ENCODE results near the gene DIAPH3. TPM values are rescaled to one million over a fixed set of nuclear protein-coding genes. Genes with fewer than 3 reads are reported as not detected.

The DIAPH3 gene
- total and polyA plus RNA-seq, 8 donors: 3.3 to 19.1 (median 10.6) TPM

- no peaks in the 10 kb centered on the region for H3K36me3 ChIP-seq
- ATAC-seq (no peak), DNase-seq (no peak)
- H3K4me1 ChIP-seq: no peaks in the 10 kb centered on the region
- no peak overlapping the region for H3K27ac ChIP-seq
- no peaks in the 10 kb centered on the region for H3K27me3 ChIP-seq
- TF ChIP-seq CTCF (IDR thresholded peaks at IDR 0.05): no peak
- intact Hi-C loops (cut with DNase I): no loop called here
- no peaks in the 10 kb centered on the region for H3K9me3 ChIP-seq
- no peak overlapping the region for H3K4me3 ChIP-seq
These were observed 452.6 kb downstream of the DIAPH3 start for GRCh38 chr13:59710996-59711701.

- Histone ChIP-seq H3K27ac (no peak overlapping the region), H3K9me3 (no peaks in the 10 kb centered on the region), H3K4me3 (no peak overlapping the region), H3K27me3 (no peaks in the 10 kb centered on the region), H3K4me1 (no peaks in the 10 kb centered on the region), H3K36me3 (no peaks in the 10 kb centered on the region)
- intact Hi-C loops (cut with DNase I): no loop called here
- TF ChIP-seq CTCF (IDR thresholded peaks at IDR 0.05): no peak
- no peak for ATAC-seq
- DNase-seq: no peak
These were observed 453.3 kb downstream of the DIAPH3 start for GRCh38 chr13:59710416-59710815.

GRCh38 chr13:59706101-59706976, 457.4 kb downstream of the DIAPH3 start:
- ATAC-seq: no peak
- no peaks in the 10 kb centered on the region for H3K27me3 ChIP-seq
- intact Hi-C loops (cut with DNase I): no loop called here
- no peak overlapping the region for H3K27ac ChIP-seq
- H3K36me3 ChIP-seq: no peaks in the 10 kb centered on the region
- TF ChIP-seq CTCF (IDR thresholded peaks at IDR 0.05): no peak
- no peak overlapping the region for H3K4me3 ChIP-seq
- H3K4me1 ChIP-seq: no peaks in the 10 kb centered on the region
- DNase-seq: no peak
- H3K9me3 ChIP-seq: no peaks in the 10 kb centered on the region

GRCh38 chr13:59702269-59702668, 461.5 kb downstream of the DIAPH3 start:
- Histone ChIP-seq H3K4me3 (no peak overlapping the region), H3K4me1 (no peaks in the 10 kb centered on the region), H3K27me3 (no peaks in the 10 kb centered on the region), H3K9me3 (no peaks in the 10 kb centered on the region), H3K27ac (no peak overlapping the region), H3K36me3 (no peaks in the 10 kb centered on the region)
- DNase-seq: no peak
- ATAC-seq: no peak
- intact Hi-C loops (cut with DNase I): no loop called here
- TF ChIP-seq CTCF (IDR thresholded peaks at IDR 0.05): no peak

- intact Hi-C loops (cut with DNase I): no loop called here
These were observed 462.5 kb downstream of the DIAPH3 start for GRCh38 chr13:59701261-59701660.

More at GRCh38 chr13:59701261-59701660, 462.5 kb downstream of the DIAPH3 start:
- Histone ChIP-seq H3K27ac (no peak overlapping the region), H3K4me1 (no peaks in the 10 kb centered on the region), H3K27me3 (no peaks in the 10 kb centered on the region), H3K9me3 (no peaks in the 10 kb centered on the region), H3K4me3 (no peak overlapping the region), H3K36me3 (no peaks in the 10 kb centered on the region)
- DNase-seq (no peak), ATAC-seq (no peak)
- TF ChIP-seq CTCF (IDR thresholded peaks at IDR 0.05): no peak

Measured in left lung (tissue), 10 donors.